Left ventricle myocardium inferior (tissue), 1 donor: ENCODE measurements around the gene PDE3B. TPM values are rescaled to one million over a fixed set of nuclear protein-coding genes. Genes with fewer than 3 reads are reported as not detected.
"Not testable (repeated sequence)": the region's sequence is repeated elsewhere in the genome, so short reads cannot be mapped to it uniquely, and the experiment has no call there.

ENCODE experiments used
- DNase-seq: peaks from one replicate; pipeline ENCODE4 v3.0.0-alpha.2; 2020
- H3K27ac ChIP-seq: fragments of 200-600 bp; replicated peaks from 2 replicates; pipeline ENCODE4 v1.8.0; 2021
- H3K27me3 ChIP-seq: fragments of 200-600 bp; 2 replicates; pipeline ENCODE4 v1.8.0; 2021; ENCODE audit warnings: low read depth
- H3K36me3 ChIP-seq: fragments of 200-600 bp; 2 replicates; pipeline ENCODE4 v1.8.0; 2021
- H3K4me1 ChIP-seq: fragments of 200-600 bp; 2 replicates; pipeline ENCODE4 v1.8.0; 2021
- H3K4me3 ChIP-seq: fragments of 200-600 bp; 2 replicates; pipeline ENCODE4 v1.8.0; 2021; ENCODE audit warnings: mild to moderate bottlenecking, moderate library complexity
- H3K9me3 ChIP-seq: fragments of 200-600 bp; replicated peaks from 2 replicates; pipeline ENCODE4 v1.8.0; 2021
- CTCF ChIP-seq: fragments of 200-600 bp; IDR thresholded peaks from 2 replicates; pipeline ENCODE4 v1.8.0; 2021; ENCODE audit warnings: antibody characterized with exemption, mild to moderate bottlenecking, borderline replicate concordance
- intact Hi-C: fragments of 100-400 bp; cut with micrococcal nuclease; formaldehyde crosslinking; loops from one replicate; pipeline ENCODE4 v1.11.0; 2022
- total RNA-seq: library from RNA; stranded (reverse); fragmentation: NEBNext Ultra II Directional; extraction: Animal tissue kit (Norgen Biotek cat#: 25700); gene quantifications from one replicate; pipeline ENCODE4 v1.2.1, GENCODE V29; 2021
- donor health status: DM: no; HTN: yes; CAD: no; lungs with severe emphysema.

PDE3B gene
- total RNA-seq, 1 donor from 2014 or later: 5.9 TPM

GRCh38 chr11:14623036-14623435 lies 20.6 kb upstream of the PDE3B start:
- Histone ChIP-seq H3K27ac (no peak overlapping the region), H3K9me3 (no peaks in the 10 kb centered on the region), H3K4me3 (no peak overlapping the region), H3K27me3 (no peaks in the 10 kb centered on the region), H3K4me1 (no peaks in the 10 kb centered on the region), H3K36me3 (no peaks in the 10 kb centered on the region)
- no peak for DNase-seq
- no peak for TF ChIP-seq CTCF
- intact Hi-C loops: no loop called here

GRCh38 chr11:14625586-14626205 lies 17.9 kb upstream of the PDE3B start:
- Histone ChIP-seq H3K36me3 (no peaks in the 10 kb centered on the region), H3K27me3 (no peaks in the 10 kb centered on the region), H3K27ac (no peak overlapping the region), H3K9me3 (no peaks in the 10 kb centered on the region), H3K4me1 (no peaks in the 10 kb centered on the region), H3K4me3 (no peak overlapping the region)
- TF ChIP-seq CTCF: no peak
- no peak for DNase-seq
- intact Hi-C loops: no loop called here

- Histone ChIP-seq H3K4me3 (no peak overlapping the region), H3K4me1 (no peaks in the 10 kb centered on the region), H3K9me3 (no peaks in the 10 kb centered on the region), H3K27ac (no peak overlapping the region), H3K27me3 (no peaks in the 10 kb centered on the region), H3K36me3 (no peaks in the 10 kb centered on the region)
- intact Hi-C loops: no loop called here
- no peak for TF ChIP-seq CTCF
- no peak for DNase-seq
These were observed 17.0 kb upstream of the PDE3B start for GRCh38 chr11:14626650-14627049.

GRCh38 chr11:14633506-14634224 lies 9.9 kb upstream of the PDE3B start:
- H3K9me3 ChIP-seq, H3K36me3 ChIP-seq, DNase-seq, H3K4me1 ChIP-seq, H3K27me3 ChIP-seq, H3K4me3 ChIP-seq, intact Hi-C loops, H3K27ac ChIP-seq: not testable (repeated sequence)

- H3K27ac ChIP-seq: no peak overlapping the region
- H3K9me3 ChIP-seq: no peaks in the 10 kb centered on the region
- no peak for DNase-seq
- no peaks in the 10 kb centered on the region for H3K4me1 ChIP-seq
- no peaks in the 10 kb centered on the region for H3K36me3 ChIP-seq
- intact Hi-C loops: no loop called here
- TF ChIP-seq CTCF: no peak
- H3K4me3 ChIP-seq: no peak overlapping the region
- no peaks in the 10 kb centered on the region for H3K27me3 ChIP-seq
These were observed 8.8 kb upstream of the PDE3B start for GRCh38 chr11:14634813-14635212.

- H3K4me3 ChIP-seq: no peak overlapping the region
- no peaks in the 10 kb centered on the region for H3K27me3 ChIP-seq
- no peak for TF ChIP-seq CTCF
- no peak for DNase-seq
- no peak overlapping the region for H3K27ac ChIP-seq
- intact Hi-C loops: no loop called here
- no peaks in the 10 kb centered on the region for H3K9me3 ChIP-seq
- H3K36me3 ChIP-seq: no peaks in the 10 kb centered on the region
- no peaks in the 10 kb centered on the region for H3K4me1 ChIP-seq
These were observed 8.1 kb upstream of the PDE3B start for GRCh38 chr11:14635546-14635945.
